PFSK-1 (cell line): ENCODE results near the gene ACADL.

Experiments
- POLR2AphosphoS5 ChIP-seq: IDR thresholded peaks from 2 replicates; pipeline ENCODE4 v1.6.1; 2012; ENCODE audit warnings: low read depth, mild to moderate bottlenecking, control low read depth, low read length, moderate library complexity
- REST ChIP-seq, 2 experiments: IDR thresholded peaks; 2 replicates each; pipeline versions ENCODE4 v1.6.1 to v1.8.0; 2011 to 2012; ENCODE audit warnings: low read depth in 2 of 2, low read length in 2 of 2, control low read depth in 1 of 2, inconsistent platforms in 1 of 2, mild to moderate bottlenecking in 1 of 2, moderate library complexity in 1 of 2; ENCODE audit not compliant: insufficient read depth in 1 of 2
- SIN3A ChIP-seq: IDR thresholded peaks from 2 replicates; pipeline ENCODE4 v1.6.1; 2012; ENCODE audit warnings: mild to moderate bottlenecking, low read length, moderate library complexity, borderline replicate concordance; ENCODE audit not compliant: insufficient read depth
- TAF1 ChIP-seq: IDR thresholded peaks from 2 replicates; pipeline ENCODE4 v1.6.1; 2012; ENCODE audit warnings: low read length, control low read depth, borderline replicate concordance; ENCODE audit not compliant: insufficient read depth

GRCh38 chr2:210162466-210163124 lies 62.7 kb downstream of the ACADL start:
- no peak for TF ChIP-seq REST (IDR thresholded peaks at IDR 0.05; ENCODE audit: insufficient read depth in 1 of 2, low read depth in 2 of 2, low read length in 2 of 2)
- TF ChIP-seq TAF1: no peak
- no peak for TF ChIP-seq SIN3A
- TF ChIP-seq POLR2AphosphoS5: no peak
